HCT116 (cell line): ENCODE results near the gene MRPL41. TPM values are rescaled to one million over a fixed set of nuclear protein-coding genes. Genes with fewer than 3 reads are reported as not detected.
A peak's percentile ranks its signal among the peaks of the same experiment; 100 is the strongest.

Source experiments
- ATAC-seq: fragments of 200-7000 bp; cut with Tn5 transposase; 2 replicates; pipeline ENCODE4 v1.9.1; 2020; ENCODE audit warnings: mild to moderate bottlenecking, moderate library complexity
- BruUV-seq: library from RNA; stranded (reverse); fragments of 400-500 nt; replicated peaks from 2 replicates; lab custom pipeline; 2021; lab: Mats Ljungman, UMichigan
- CTCF ChIA-PET: fragments of 300-600 bp; sonication (Branson Sonifier 250); formaldehyde crosslinking; loops from one replicate; lab custom pipeline; 2021; ENCODE audit warnings: antibody characterized with exemption; lab: Charles Lee
- POLR2A ChIA-PET: fragments of 300-600, 350-600 bp; sonication (Branson Sonifier 250); formaldehyde crosslinking; loops from one replicate; lab custom pipeline; 2021; ENCODE audit warnings: antibody characterized with exemption; lab: Charles Lee
- RAD21 ChIA-PET, 2 experiments: fragments of 300-600 bp; sonication (Branson Sonifier 250); formaldehyde crosslinking; loops; one replicate each; lab custom pipeline; 2023; ENCODE audit warnings: low total read pairs in 2 of 2; ENCODE audit not compliant: uncharacterized antibody in 2 of 2, unreplicated experiment in 2 of 2, low non-redundant PET in 1 of 2; lab: Charles Lee
- DNase-seq: peaks from one replicate; pipeline ENCODE4 v3.0.0-alpha.2; 2010; ENCODE audit warnings: low read depth, low spot score
- H2AFZ ChIP-seq: fragments of 200-600 bp; shearing (Covaris generic), sonication (generic); 2 replicates; pipeline ENCODE4 v1.6.1; 2017; ENCODE audit warnings: low read depth, mixed run types, mixed read lengths, antibody characterized with exemption, low read length; ENCODE audit not compliant: poor library complexity, severe bottlenecking
- H3K27ac ChIP-seq: 2 replicates; pipeline ENCODE4 v1.5.1; 2012; ENCODE audit warnings: low read depth, low read length
- H3K27me3 ChIP-seq: fragments of 200-600 bp; sonication (generic); 2 replicates; pipeline ENCODE4 v1.6.1; 2016; ENCODE audit warnings: mixed run types, low read length, mixed read lengths; ENCODE audit not compliant: insufficient read depth
- H3K36me3 ChIP-seq, 2 experiments: fragments of 200-500 bp in 1 of 2; fragments of 200-600 bp in 1 of 2; sonication (Bioruptor generic) in 1 of 2; sonication (generic) in 1 of 2; 2 replicates each; pipeline versions ENCODE4 v1.5.1 to v1.6.1; 2014 to 2016; ENCODE audit warnings: low read length in 2 of 2, inconsistent platforms in 1 of 2, mixed read lengths in 1 of 2, mixed run types in 1 of 2; ENCODE audit not compliant: insufficient read depth in 2 of 2, control insufficient read depth in 1 of 2
- H3K4me1 ChIP-seq, 2 experiments: fragments of 200-600 bp in 1 of 2; sonication (generic) in 1 of 2; 2 replicates each; pipeline versions ENCODE4 v1.5.1 to v1.6.1; 2012 to 2017; ENCODE audit warnings: low read length in 2 of 2, inconsistent platforms in 1 of 2, mild to moderate bottlenecking in 1 of 2, mixed read lengths in 1 of 2, mixed run types in 1 of 2, moderate library complexity in 1 of 2; ENCODE audit not compliant: insufficient read depth in 2 of 2, control insufficient read depth in 1 of 2
- H3K4me2 ChIP-seq: fragments of 200-600 bp; sonication (generic); 2 replicates; pipeline ENCODE4 v1.6.1; 2017; ENCODE audit warnings: mixed run types, low read length, mixed read lengths
- H3K4me3 ChIP-seq, 2 experiments: fragments of 200-600 bp in 1 of 2; sonication (generic) in 1 of 2; replicated peaks in 1 of 2; 2 replicates each; pipeline ENCODE4 v1.5.1; 2011 to 2016; ENCODE audit warnings: low read length in 2 of 2, control low read depth in 1 of 2, low read depth in 1 of 2, mild to moderate bottlenecking in 1 of 2, mixed read lengths in 1 of 2, mixed run types in 1 of 2
- H3K79me2 ChIP-seq: fragments of 200-600 bp; sonication (generic); 2 replicates; pipeline ENCODE4 v1.6.1; 2017; ENCODE audit warnings: mild to moderate bottlenecking, mixed run types, low read length, moderate library complexity, mixed read lengths; ENCODE audit not compliant: insufficient read depth
- H3K9ac ChIP-seq: fragments of 200-600 bp; sonication (generic); 2 replicates; pipeline ENCODE4 v1.6.1; 2016; ENCODE audit warnings: low read length, mixed read lengths
- H3K9me2 ChIP-seq: fragments of 200-600 bp; sonication (generic), shearing (Covaris generic); 2 replicates; pipeline ENCODE4 v1.6.1; 2017; ENCODE audit warnings: mixed run types, mild to moderate bottlenecking, moderate library complexity; ENCODE audit not compliant: insufficient read depth
- H3K9me3 ChIP-seq, 2 experiments: fragments of 200-500 bp in 1 of 2; fragments of 200-600 bp in 1 of 2; sonication (Bioruptor generic) in 1 of 2; sonication (generic) in 1 of 2; 2 replicates each; pipeline ENCODE4 v1.6.1; 2014 to 2017; ENCODE audit warnings: low read length in 2 of 2, mixed read lengths in 2 of 2, inconsistent platforms in 1 of 2, low read depth in 1 of 2, mild to moderate bottlenecking in 1 of 2, mixed run types in 1 of 2, moderate library complexity in 1 of 2; ENCODE audit not compliant: control insufficient read depth in 1 of 2, insufficient read depth in 1 of 2
- H4K20me1 ChIP-seq: fragments of 200-600 bp; sonication (generic), shearing (Covaris generic); 2 replicates; pipeline ENCODE4 v1.6.1; 2017; ENCODE audit warnings: mixed run types, mild to moderate bottlenecking, moderate library complexity; ENCODE audit not compliant: insufficient read depth
- CBX3 ChIP-seq: IDR thresholded peaks from 2 replicates; pipeline ENCODE4 v1.6.1; 2012; ENCODE audit warnings: low read depth
- CEBPB ChIP-seq: IDR thresholded peaks from 2 replicates; pipeline ENCODE4 v1.6.1; 2012; ENCODE audit warnings: low read depth
- EGR1 ChIP-seq: IDR thresholded peaks from 2 replicates; pipeline ENCODE4 v1.6.1; 2012; ENCODE audit warnings: low read depth
- FOSL1 ChIP-seq: IDR thresholded peaks from 2 replicates; pipeline ENCODE4 v1.6.1; 2012; ENCODE audit warnings: low read depth
- POLR2A ChIP-seq: IDR thresholded peaks from 2 replicates; pipeline ENCODE4 v1.7.0; 2011; ENCODE audit warnings: borderline replicate concordance; ENCODE audit not compliant: insufficient read depth, insufficient read length; ENCODE audit errors: extremely low read depth
- POLR2AphosphoS5 ChIP-seq: IDR thresholded peaks from 2 replicates; pipeline ENCODE4 v1.6.1; 2011; ENCODE audit warnings: mild to moderate bottlenecking, low read depth, low read length, moderate library complexity
- RAD21 ChIP-seq: IDR thresholded peaks from 2 replicates; pipeline ENCODE4 v1.6.1; 2012; ENCODE audit warnings: low read depth, mild to moderate bottlenecking
- SIN3A ChIP-seq: IDR thresholded peaks from 2 replicates; pipeline ENCODE4 v1.6.1; 2012; ENCODE audit warnings: low read depth
- SP1 ChIP-seq: IDR thresholded peaks from 2 replicates; pipeline ENCODE4 v1.6.1; 2012; ENCODE audit warnings: low read depth
- SRF ChIP-seq: IDR thresholded peaks from 2 replicates; pipeline ENCODE4 v1.6.1; 2012; ENCODE audit warnings: low read depth
- TCF7L2 ChIP-seq: IDR thresholded peaks from 2 replicates; pipeline ENCODE4 v1.7.0; 2011; ENCODE audit warnings: borderline replicate concordance, inconsistent platforms; ENCODE audit not compliant: insufficient read depth, insufficient read length; ENCODE audit errors: extremely low read depth
- YY1 ChIP-seq: IDR thresholded peaks from 2 replicates; pipeline ENCODE4 v1.6.1; 2011; ENCODE audit warnings: low read length, low read depth, moderate library complexity, mild to moderate bottlenecking; ENCODE audit not compliant: insufficient replicate concordance; ENCODE audit errors: extremely low read depth
- ZBTB33 ChIP-seq: IDR thresholded peaks from 2 replicates; pipeline ENCODE4 v1.6.1; 2011; ENCODE audit warnings: mild to moderate bottlenecking, low read length, moderate library complexity; ENCODE audit not compliant: insufficient replicate concordance; ENCODE audit errors: extremely low read depth
- ZFX ChIP-seq: fragments of 450-650 bp; IDR thresholded peaks from 2 replicates; pipeline ENCODE4 v1.6.1; 2017
- ZNF274 ChIP-seq: fragments of 200-500 bp; sonication (Bioruptor generic); IDR thresholded peaks from 2 replicates; pipeline ENCODE4 v1.6.1; 2014; ENCODE audit warnings: mild to moderate bottlenecking, low read depth, low read length, inconsistent platforms
- intact Hi-C: fragments of 100-400 bp; cut with micrococcal nuclease; formaldehyde crosslinking; loops from 2 replicates; pipeline ENCODE4 v1.10.0; 2022
- total RNA-seq: library from RNA; stranded (reverse); gene quantifications from one replicate; pipeline ENCODE4 v1.2.1, GENCODE V29; 2021; ENCODE audit not compliant: unreplicated experiment
- TF ChIP-seq, protein P1 (sequence below), 3 experiments: fragments of 200-600 bp in 1 of 3; sonication (generic) in 1 of 3; IDR thresholded peaks in 2 of 3; conservative IDR thresholded peaks in 1 of 3; 2 replicates each; pipeline ENCODE4 v1.5.1; 2012 to 2017; ENCODE audit warnings: low read depth in 2 of 3, low read length in 2 of 3, antibody characterized with exemption in 1 of 3, borderline replicate concordance in 1 of 3, control low read depth in 1 of 3, mild to moderate bottlenecking in 1 of 3, mixed read lengths in 1 of 3, mixed run types in 1 of 3, moderate library complexity in 1 of 3; ENCODE audit not compliant: insufficient read depth in 1 of 3
- TF ChIP-seq, protein P2 (sequence below): IDR thresholded peaks from 2 replicates; pipeline ENCODE4 v1.6.1; 2012
- TF ChIP-seq, protein P3 (sequence below): IDR thresholded peaks from 2 replicates; pipeline ENCODE4 v1.6.1; 2012

Gene MRPL41
- total RNA-seq, 1 experiment from 2014 or later = 69.5 TPM

DNA sequence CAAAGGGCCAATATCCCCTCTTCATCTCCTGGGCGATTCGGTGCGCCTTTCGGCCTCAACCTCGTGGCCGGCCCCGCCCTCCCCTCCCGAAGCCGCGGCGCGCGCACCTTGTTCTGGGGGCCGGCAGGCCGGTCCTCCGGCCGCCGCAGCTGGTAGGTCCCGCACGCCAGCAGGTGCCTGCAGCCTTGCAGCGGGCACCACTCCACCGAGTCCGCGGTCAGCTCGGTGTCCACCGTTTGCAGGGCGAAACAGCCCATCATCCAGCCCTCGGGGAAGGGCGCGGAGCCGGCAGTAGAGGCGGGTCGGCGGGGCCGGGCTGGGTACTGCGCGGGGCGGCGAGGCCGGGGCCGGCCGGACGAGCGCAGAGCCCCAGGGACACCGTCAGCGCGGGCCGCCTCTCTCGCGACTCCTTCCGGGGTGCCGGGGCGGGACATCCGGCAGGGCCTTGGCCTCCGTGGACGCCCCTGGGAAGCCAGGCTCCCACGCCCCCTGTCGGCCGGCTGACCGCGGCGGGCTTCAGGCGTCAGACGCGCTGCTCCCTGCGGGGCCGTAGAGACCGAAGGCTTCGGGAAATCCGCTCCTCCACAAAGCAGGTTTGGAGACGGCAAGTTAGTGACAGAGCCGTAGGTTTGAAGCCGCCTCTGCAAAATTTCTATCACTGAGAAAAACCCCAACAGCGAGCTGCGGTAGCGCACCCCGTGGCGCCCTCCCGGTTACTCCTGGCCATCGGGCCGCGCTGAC, 27.0 kb downstream of the MRPL41 start, which contains the start of gene DPH7:
Gene DPH7 (minus strand): TSS at position 408 of the 741 bp plus-strand sequence. CDS start 148 bp downstream, at position 260.
- no peaks in the 10 kb centered on the region for H3K9me3 ChIP-seq
- H3K4me2 ChIP-seq = peak within 1 kb of the TSS; percentile 93
- peak; percentile 94 for ATAC-seq
- intact Hi-C loops = loop anchor here (5.0 kb wide), 1 partner anchor 34 kb away; no protein-coding TSS in a partner anchor
- H3K4me1 ChIP-seq = peaks cover 6 to 15% of the 10 kb centered on the region in 2 experiments; a peak in 3 of 4 replicates
- H3K27me3 ChIP-seq = no peaks in the 10 kb centered on the region
- H3K9me2 ChIP-seq = no peaks in the 10 kb centered on the region
- H4K20me1 ChIP-seq = no peaks in the 10 kb centered on the region
- H3K4me3 ChIP-seq = peak within 1 kb of the TSS; percentile 61 to 91
- POLR2A ChIA-PET = no interaction called here
- no TSS peak for BruUV-seq
- no peak within 1 kb of the TSS for H2AFZ ChIP-seq
- CTCF ChIA-PET = interaction anchor here (0.8 to 2.7 kb wide), 3 partner anchors 12 to 24 kb away, joined by 3 to 11 read pairs (median 3); partner anchors contain the start of gene ZMYND19
- peaks cover 11 to 50% of the 10 kb centered on the region in 2 experiments; a peak in 3 of 4 replicates for H3K36me3 ChIP-seq
- peak; percentile 75 for DNase-seq
- peak within 1 kb of the TSS; percentile 89 for H3K9ac ChIP-seq
- H3K79me2 ChIP-seq = peaks cover 68% of the 10 kb centered on the region
- RAD21 ChIA-PET = no interaction called here
- H3K27ac ChIP-seq = peak within 1 kb of the TSS; percentile 89
- TF ChIP-seq, protein P1, sequence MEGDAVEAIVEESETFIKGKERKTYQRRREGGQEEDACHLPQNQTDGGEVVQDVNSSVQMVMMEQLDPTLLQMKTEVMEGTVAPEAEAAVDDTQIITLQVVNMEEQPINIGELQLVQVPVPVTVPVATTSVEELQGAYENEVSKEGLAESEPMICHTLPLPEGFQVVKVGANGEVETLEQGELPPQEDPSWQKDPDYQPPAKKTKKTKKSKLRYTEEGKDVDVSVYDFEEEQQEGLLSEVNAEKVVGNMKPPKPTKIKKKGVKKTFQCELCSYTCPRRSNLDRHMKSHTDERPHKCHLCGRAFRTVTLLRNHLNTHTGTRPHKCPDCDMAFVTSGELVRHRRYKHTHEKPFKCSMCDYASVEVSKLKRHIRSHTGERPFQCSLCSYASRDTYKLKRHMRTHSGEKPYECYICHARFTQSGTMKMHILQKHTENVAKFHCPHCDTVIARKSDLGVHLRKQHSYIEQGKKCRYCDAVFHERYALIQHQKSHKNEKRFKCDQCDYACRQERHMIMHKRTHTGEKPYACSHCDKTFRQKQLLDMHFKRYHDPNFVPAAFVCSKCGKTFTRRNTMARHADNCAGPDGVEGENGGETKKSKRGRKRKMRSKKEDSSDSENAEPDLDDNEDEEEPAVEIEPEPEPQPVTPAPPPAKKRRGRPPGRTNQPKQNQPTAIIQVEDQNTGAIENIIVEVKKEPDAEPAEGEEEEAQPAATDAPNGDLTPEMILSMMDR (IDR thresholded peaks at IDR 0.05 in 2 of 3, conservative IDR thresholded peaks at IDR 0.05 in 1 of 3; ENCODE audit: borderline replicate concordance in 1 of 3, insufficient read depth in 1 of 3, low read depth in 2 of 3, low read length in 2 of 3) = peak; percentile 52 to 95 (median 81)
- TF ChIP-seq SRF = no peak; the same call in 1 of the 2 replicates
- no peak for TF ChIP-seq CEBPB
- peak; percentile 79 for TF ChIP-seq POLR2AphosphoS5
- TF ChIP-seq YY1 = peak; percentile 75
- TF ChIP-seq ZFX = peak; percentile 95; the same call in 1 of the 2 replicates
- no peak for TF ChIP-seq ZNF274
- no peak for TF ChIP-seq TCF7L2
- TF ChIP-seq POLR2A = peak; percentile 62
- TF ChIP-seq, protein P2, sequence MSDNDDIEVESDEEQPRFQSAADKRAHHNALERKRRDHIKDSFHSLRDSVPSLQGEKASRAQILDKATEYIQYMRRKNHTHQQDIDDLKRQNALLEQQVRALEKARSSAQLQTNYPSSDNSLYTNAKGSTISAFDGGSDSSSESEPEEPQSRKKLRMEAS = peak; percentile 64; the same call in 1 of the 2 replicates
- no peak for TF ChIP-seq FOSL1
- peak; percentile 56; the same call in 1 of the 2 replicates for TF ChIP-seq SIN3A
- TF ChIP-seq CBX3 = no peak; the same call in 1 of the 2 replicates
- TF ChIP-seq, protein P3, sequence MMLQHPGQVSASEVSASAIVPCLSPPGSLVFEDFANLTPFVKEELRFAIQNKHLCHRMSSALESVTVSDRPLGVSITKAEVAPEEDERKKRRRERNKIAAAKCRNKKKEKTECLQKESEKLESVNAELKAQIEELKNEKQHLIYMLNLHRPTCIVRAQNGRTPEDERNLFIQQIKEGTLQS = no peak
- 0 out of 2 replicates have a peak, but pooled peaks have one; percentile 18 for TF ChIP-seq RAD21
- peak; percentile 39 for TF ChIP-seq ZBTB33
- 0 out of 2 replicates have a peak, but pooled peaks have one; percentile 17 for TF ChIP-seq EGR1
- no peak for TF ChIP-seq SP1
